Raji (cell line): ENCODE results near the gene C11orf24.
A peak's percentile ranks its signal among the peaks of the same experiment; 100 is the strongest.

ENCODE experiments used
- POLR2A ChIP-seq: IDR thresholded peaks from 2 replicates; pipeline ENCODE4 v1.6.1; 2011; ENCODE audit warnings: low read depth, low read length, control low read depth; ENCODE audit not compliant: insufficient read depth

The C11orf24 gene

DNA sequence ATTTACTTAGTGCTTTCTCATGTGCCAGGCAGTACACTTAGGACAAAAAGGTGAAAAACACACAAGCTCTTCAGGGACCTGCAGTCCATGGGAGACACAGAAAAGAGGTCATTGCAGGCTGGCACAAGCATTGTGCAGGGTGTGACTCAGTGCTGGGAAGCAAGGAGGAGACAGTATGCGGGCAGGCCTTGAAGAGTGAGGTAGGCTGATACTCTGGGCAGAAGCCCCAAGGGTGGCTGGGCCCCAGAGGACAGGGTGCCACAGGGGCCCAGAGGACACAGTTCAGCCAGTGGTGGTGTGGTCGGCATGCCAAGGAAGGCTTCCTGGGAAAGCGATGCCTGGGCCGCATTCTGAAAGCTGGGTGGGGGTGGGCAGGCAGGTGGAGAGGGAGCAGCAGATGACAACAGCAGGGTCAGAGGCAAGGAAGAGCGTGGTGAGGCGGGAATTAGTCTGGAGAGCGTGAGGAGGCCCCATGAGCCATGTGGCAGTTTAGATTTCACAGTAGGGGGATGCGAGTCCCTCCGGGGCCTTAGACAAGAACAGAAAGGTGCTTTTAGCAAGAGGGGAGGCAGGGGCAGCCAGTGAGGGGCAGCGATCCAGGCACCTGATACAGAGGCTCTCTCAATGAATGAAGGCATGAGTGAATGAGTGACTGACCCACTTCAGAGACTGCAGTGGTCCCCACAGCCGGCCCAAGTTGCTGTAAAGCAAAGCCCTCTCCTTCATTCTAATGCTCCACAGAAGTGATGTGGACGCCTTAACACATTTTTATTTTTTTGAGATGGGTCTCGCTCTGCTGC is 6.8 kb downstream of the C11orf24 start:
- no peak for TF ChIP-seq POLR2A

DNA sequence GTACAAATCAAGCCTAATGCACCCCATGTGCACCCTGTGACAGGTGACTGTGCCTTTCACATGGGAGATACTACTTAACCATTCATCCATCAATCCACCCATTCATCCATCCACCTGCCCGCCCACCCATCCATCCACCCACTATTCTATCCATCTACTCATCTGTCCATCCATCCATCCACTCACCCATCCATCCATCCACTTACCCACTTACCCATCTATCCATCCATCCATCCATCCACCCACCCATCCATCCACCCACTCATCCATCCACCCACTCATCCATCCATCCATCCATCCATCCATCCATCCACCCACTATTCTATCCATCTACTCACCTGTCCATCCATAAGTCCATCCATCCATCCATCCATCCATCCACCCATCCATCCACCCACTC is 7.5 kb downstream of the C11orf24 start:
- TF ChIP-seq POLR2A, result no peak

DNA sequence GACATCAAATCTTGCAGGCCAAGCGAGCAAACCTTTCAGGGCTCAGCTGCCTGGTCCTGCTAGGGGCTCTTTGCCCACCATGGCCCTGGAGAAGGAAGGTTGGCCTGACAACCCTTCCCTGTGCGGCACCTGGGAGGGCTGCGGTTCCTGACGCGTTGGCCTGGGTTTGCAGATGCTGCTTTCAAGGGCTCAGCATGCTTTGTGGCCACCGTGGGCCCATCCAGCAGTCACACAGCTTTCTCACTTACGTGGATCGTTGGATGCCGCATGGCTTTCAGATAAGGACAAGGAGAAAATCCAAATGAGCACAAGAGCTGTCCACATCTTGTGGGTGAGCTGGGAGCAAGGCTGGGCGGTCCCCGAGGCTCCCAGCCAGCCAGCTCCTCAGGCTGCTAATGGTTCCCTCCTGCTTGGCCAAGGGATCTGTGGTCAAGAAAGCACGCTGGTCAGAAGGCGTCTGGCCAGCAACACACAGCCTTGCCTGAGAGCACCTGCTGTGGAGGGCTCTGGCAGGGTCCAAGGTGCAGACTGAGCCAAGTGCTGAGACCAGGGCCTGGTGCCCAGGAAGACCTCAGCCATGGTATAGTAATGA is 8.2 kb downstream of the C11orf24 start:
- TF ChIP-seq POLR2A, result no peak

- TF ChIP-seq POLR2A, result no peak
Measured at GRCh38 chr11:68262544-68262827, 9.3 kb downstream of the C11orf24 start.

GRCh38 chr11:68261749-68262543 is 9.8 kb downstream of the C11orf24 start:
- TF ChIP-seq POLR2A, result no peak

DNA sequence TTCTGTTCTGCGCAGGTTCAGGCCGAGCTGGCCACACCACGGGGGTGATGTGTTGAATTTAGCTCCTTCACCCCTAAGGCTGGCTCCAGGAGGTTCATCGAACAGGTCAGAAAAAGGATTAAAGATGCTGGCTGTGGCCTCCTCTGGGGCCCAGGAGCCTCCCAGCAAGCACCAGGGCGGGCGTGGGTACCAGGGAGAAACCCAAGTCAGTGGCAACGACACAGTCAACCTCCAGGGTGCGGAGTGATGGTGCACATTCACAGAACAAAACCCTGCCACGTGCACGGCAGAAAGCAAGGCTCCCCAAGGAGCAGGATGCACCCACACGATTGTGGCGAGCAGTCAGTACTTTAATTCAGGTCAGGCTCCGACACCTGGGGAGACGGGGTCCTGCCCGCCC is 10.8 kb downstream of the C11orf24 start:
- TF ChIP-seq POLR2A, result no peak

GRCh38 chr11:68260484-68260883 is 11.3 kb downstream of the C11orf24 start:
- peak; percentile 24; the same call in 1 of the 2 replicates for TF ChIP-seq POLR2A

DNA sequence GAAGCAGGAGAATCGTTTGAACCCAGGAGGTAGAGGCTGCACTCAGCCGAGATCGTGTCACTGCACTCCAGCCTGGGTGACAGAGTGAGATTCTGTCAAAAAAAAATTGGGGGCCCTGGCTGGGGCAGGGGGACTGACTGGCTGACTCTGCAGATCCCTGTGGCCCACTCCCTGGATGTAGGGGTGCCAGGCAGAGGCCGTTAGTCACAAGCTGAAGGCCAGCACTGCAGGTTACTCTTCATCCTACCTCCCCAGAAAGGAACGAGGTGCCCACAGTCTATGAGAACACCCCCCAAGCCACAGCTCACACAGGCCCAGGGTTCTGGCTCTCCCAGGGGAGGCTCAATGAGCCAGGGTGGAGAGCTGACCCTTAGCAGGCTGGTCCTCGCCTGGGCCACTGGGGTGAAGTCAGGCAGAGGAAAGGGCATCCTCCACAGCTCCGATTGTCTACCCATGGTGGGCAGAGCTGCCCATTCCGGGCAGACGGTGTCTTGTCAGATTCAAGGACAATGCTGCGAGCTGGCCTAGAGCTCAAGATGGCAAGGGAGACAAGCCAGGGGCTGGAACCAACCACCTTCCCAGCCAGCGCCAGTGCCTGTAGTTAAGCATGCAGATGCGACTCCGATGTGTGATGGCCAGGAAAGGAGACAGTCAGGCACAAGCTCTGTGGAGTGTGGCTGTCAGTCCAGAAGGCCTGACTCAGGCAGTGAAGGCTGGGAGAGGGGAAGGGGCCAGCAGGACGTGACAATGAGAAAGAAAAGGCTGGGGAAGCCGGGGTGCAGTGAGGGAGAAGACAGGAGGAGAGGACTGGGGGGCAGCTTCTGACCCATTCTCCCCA is 12.4 kb downstream of the C11orf24 start:
- TF ChIP-seq POLR2A, result no peak

GRCh38 chr11:68258363-68258765 is 13.4 kb downstream of the C11orf24 start:
- TF ChIP-seq POLR2A, result no peak

DNA sequence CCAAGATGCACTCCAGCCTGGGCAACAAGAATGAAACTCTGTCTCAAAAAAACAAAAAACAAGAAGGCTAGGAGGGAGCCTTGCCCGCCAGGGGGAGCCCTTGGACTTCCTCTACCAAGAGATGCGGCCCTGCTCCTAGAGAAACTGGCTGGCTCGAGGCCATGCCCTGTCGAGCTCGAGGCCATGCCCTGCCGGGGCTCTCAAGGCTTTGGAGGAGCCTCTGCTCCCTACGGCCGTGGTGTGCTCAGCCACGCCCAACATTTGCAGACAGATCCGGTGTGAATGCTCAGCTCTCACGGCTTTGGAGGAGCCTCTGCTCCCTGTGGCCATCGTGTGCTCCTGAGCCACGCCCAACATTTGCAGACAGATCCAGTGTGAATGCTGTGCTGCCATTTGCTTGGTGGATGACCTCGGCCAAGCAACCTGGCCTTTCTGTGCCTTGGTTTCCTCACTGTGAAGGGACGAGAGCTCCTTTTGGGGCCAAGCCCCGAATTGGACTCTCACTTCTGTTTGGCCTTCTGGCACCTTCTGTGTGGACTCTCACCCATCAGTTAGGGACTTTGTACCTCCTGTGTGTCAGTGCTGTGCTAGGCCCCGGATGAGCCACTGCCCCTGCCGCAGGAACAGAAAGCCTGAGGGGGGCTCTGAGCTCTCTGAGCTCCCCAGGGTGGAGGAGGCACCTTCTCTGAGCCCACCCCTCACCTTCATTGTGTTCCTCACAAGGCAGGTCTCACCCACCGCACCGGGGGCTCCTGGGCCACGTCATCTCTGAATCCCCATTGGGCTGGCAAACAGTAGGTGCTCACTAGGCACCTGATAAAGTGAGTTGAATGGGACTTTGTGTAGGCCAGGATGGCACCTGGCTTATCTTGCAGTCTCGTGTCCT is 14.1 kb downstream of the C11orf24 start:
- TF ChIP-seq POLR2A, result no peak

DNA sequence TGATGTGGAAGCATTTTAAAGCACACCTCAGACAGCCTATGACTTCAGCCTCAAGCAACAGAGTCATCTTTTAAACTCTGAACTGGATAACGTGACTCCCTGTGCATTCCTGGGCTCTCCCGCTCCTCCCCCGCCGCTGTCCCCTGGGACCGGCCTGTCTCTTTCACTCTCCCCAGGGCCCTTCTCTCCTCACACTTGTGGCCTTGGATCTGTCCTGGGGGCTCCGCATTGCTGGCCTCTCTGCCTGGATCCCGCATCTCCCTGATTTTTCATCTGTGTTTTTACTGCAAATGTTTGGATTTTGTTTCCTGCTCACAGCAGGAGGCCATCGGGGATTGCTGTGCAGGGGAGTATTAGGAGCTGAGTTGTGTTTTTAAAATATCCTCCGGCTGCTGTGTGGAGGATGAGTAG is 15.4 kb downstream of the C11orf24 start:
- TF ChIP-seq POLR2A, result no peak

GRCh38 chr11:68255526-68255925 is 16.2 kb downstream of the C11orf24 start:
- no peak for TF ChIP-seq POLR2A

DNA sequence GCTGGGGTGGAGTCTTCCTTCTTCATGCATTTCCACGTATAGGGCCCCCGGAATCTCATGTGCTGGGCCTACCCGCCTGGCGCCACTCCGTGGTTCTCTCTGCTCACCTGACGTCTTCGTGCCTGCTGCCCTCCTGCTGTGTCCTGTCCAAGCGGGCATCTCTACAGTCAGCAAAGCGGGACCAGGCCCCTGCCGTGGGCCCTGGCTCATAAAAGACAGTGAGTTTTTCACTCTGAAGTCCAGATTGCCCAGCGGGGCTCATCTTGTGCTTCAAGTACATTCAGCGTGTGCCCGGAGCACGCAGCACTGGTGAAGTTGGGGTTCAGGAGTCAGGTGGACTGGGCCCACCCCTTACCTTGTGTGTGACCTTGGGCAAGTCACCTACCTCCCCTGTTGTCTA is 17.4 kb downstream of the C11orf24 start:
- no peak for TF ChIP-seq POLR2A

GRCh38 chr11:68251765-68252164 is 20.0 kb downstream of the C11orf24 start:
- no peak for TF ChIP-seq POLR2A
